CD4-positive, alpha-beta T cell treated with Interferon gamma for 1 hour (primary cell): ENCODE results near the gene SULT6B1.
"Not testable (repeated sequence)": the region's sequence is repeated elsewhere in the genome, so short reads cannot be mapped to it uniquely, and the experiment has no call there.

ENCODE experiments used
- DNase-seq: peaks from one replicate; pipeline ENCODE4 v3.0.0-alpha.2; 2020

The SULT6B1 gene, protein sequence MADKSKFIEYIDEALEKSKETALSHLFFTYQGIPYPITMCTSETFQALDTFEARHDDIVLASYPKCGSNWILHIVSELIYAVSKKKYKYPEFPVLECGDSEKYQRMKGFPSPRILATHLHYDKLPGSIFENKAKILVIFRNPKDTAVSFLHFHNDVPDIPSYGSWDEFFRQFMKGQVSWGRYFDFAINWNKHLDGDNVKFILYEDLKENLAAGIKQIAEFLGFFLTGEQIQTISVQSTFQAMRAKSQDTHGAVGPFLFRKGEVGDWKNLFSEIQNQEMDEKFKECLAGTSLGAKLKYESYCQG

GRCh38 chr2:37188570-37188969 is at the start of gene SULT6B1:
Gene SULT6B1 (minus strand): TSS chr2:37188670. CDS start chr2:37188640, 30 bp downstream.
- DNase-seq = no peak

DNA sequence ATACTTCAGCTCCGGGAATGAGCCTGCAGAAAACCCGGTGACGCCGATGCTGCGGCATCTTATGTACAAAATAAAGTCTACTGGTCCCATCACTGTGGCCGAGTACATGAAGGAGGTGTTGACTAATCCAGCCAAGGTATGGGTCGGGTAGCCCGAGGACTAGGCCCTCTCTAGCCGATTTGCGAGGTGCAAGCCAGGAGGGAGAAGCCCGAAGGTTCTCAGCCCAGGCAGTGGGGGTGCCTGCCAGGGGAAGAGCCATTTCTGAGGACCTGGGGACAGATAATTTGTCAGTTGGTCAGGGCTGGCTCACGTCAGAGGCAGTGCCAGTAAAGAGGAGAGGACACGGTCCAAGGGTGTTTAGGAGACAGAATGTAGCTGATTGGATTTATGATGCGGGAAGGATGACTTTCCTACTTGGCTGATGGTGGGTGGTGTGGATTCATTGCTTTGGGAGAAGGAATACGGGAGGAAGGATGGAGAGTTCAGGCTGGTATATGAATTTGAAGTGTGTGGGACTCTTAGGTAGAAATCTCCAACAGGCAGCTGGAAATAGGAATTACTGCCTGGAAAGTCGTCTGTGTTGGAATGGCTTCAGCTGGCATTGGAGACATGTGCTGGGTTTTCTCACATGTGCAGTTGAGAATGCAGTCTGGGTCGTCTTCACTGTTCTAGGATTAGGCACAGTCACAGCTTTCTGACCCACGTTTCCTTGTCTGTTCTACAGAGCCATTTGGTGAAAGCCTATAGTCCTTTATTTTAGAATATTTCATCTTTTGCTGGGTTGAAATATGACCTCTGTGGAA is 43.9 kb upstream of the SULT6B1 start:
- DNase-seq = no peak

GRCh38 chr2:37231241-37232130 is 43.0 kb upstream of the SULT6B1 start, which contains the start of the genes CEBPZ and NDUFAF7:
Gene CEBPZ (minus strand): TSS chr2:37231596. CDS start chr2:37231567, 29 bp downstream.
Gene NDUFAF7 (plus strand): TSS chr2:37231658. CDS start chr2:37231706, 48 bp downstream.
- DNase-seq = peak; percentile 86

DNA sequence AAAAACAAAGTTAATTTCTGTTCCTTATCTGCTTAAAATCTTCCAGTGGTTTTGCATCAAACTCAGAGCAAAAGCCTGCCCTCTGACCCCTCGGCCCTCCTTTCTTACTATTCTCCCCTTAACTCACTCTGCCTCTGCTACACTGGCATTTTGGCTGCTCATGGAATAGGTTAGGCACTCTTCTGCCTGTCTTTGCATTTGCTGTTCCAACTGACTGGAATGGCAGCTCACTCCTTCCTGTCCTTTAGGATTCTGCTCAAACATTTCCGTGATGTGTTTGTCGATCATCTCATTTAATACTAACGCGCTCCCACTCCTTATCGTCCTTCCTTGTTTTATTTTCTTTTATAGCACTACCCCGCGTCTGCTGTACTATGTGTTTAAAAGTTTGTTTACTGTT is 42.1 kb upstream of the SULT6B1 start:
- DNase-seq = no peak

GRCh38 chr2:37228788-37229187 is 40.3 kb upstream of the SULT6B1 start:
- DNase-seq = no peak

DNA sequence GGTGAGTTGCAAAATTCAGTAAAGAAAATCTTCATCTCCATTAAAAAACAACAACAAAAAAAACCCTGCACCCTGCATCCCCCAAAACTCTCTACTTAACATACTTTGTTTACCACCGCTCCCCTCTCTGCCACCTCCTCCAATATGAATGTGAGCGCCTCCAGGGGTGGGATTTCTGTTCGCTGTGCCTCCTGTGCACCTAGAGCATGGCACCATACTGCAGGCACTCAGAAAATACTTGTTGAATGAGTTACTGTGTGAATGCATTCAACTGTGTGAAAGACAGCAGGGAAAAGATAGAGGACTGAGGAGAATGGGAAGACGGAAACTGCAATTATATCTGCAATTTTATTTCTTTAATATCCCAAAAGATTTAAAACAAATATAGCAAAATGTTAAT is 38.4 kb upstream of the SULT6B1 start:
- no peak for DNase-seq

GRCh38 chr2:37225129-37225528 is 36.7 kb upstream of the SULT6B1 start:
- DNase-seq = not testable (repeated sequence)

DNA sequence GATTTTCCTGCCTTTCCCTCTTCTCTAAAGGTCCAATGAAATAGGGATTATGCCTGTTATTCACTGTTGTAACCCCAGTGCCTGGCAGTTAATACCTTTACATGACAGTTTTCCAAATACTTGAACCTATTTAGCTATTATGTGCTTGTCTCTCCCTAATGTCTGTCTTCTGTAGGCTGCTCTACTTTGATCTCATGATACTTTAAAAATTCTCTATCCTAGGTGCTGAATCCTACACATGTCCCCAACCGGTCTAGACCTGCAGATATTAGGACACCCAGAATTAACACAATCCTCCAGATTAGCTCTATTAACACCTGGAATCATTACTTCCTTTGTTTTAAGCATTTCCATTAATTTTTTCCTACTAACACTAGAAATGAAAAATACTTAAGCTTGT is 35.6 kb upstream of the SULT6B1 start:
- DNase-seq = no peak

DNA sequence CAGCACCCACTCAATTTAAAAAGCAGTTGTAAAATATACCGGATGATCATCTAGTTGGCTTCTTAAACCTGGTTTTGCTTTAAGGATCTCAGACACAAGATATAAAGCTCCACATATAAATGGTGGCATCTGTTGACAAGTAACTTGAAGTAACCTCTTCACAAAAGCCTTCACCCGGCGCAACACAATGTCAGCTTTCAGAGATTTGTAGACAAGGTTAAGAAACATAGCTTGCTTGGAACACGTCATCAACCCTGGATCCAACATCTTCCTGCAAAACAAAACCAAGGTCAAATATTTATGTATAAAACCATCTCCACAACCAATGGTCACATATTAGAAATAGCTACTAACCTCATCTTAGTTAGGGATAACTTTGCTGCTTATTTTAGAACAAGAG is 34.7 kb upstream of the SULT6B1 start:
- DNase-seq = no peak

DNA sequence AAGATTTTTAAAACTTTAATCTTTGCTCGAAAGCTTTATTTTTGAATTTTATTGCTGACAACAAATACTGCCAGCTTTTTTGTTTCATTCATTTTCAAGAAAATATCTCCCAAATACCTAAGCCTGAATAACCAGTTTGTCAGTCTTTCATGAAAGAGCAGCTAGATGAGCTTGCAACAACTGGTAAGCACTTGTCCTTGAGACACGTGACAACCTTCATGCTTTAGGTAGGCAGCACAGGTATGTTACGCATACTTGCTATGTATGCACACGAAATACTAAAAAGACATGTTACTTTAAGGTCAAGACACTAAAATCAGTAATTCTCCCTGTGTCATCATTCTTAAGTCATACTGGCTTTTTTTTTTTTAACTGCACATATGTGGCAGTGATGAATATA is 30.6 kb upstream of the SULT6B1 start:
- DNase-seq = no peak

- DNase-seq = no peak
These were observed 26.8 kb upstream of the SULT6B1 start for GRCh38 chr2:37215250-37215649.

DNA sequence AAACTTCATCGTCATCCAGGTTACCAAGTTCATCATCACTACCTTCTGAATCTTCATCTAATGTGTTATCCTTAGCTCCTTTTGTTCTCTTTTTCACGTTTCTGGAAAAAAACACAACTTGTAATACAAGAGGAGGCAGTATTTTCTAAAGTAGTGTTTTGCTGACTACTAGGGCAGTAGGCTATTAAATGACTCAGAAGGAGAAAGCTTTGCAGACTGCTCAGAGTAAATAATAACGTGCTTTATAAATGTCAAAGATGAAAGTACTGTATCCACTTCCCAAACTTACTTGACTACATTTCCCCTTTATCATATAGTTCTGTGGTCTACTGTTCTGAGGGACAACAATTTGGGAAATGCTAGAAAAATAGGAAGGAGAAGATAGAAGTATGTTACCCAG is 23.5 kb upstream of the SULT6B1 start:
- DNase-seq = no peak

DNA sequence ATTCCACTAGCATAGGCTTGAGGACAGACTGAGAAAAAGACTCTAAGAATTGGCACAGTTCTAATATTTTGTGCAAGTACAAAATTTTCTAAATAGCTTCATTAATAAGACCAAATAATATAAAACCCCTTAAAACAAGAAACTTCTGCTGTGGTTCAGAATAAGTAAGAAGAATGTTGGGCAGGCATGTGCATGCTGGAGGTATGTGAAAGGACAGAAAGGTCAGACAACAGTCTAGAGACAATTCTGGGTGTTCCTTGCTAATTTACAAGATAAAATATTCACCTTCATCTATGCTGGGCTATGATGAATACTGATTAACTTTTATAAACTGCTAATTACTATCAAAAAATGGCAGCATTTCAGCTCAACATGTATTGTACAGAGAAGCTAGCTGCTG is 22.7 kb upstream of the SULT6B1 start:
- no peak for DNase-seq

DNA sequence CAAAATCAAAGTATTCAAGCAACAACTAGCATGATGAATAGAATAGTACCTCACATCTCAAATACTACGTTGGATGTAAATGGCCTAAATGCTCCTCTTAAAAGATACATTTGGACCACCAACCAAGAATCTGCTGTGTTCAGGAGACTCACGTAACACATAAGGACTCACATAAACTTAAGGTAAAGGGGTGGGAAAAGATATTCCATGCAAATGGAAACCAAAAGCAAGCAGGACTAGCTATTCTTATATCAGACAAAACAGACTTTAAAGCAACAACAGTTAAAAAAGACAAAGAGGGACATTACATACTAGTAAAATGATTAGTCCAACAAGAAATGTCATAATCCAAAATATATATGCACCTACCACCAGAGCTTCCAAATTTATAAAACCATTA is 18.3 kb upstream of the SULT6B1 start:
- not testable (repeated sequence) for DNase-seq

GRCh38 chr2:37205689-37206341 is 17.3 kb upstream of the SULT6B1 start:
- DNase-seq = no peak

- DNase-seq = not testable (repeated sequence)
These were observed 16.7 kb upstream of the SULT6B1 start for GRCh38 chr2:37205071-37205661.

DNA sequence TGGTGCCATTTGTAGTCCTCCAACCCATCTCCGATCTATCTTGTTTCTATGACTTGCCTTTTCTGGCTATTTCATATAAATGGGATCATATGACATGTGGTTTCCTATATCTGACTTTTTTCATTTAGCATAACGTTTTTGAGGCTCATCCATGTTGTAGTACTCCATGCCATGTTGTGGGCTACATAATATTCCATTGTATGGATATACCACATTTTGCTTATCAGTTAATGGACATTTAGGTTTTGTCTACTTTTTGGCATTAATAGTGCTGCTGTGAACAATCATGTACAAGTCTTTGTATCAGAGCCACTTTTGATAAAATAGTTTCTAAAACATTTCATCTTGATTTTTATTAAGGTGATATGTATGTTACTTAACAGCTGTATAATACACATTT is 15.2 kb upstream of the SULT6B1 start:
- no peak for DNase-seq

- no peak for DNase-seq
These were observed 13.3 kb upstream of the SULT6B1 start for GRCh38 chr2:37201766-37202165.

GRCh38 chr2:37201208-37201607 is 12.7 kb upstream of the SULT6B1 start:
- DNase-seq = no peak

DNA sequence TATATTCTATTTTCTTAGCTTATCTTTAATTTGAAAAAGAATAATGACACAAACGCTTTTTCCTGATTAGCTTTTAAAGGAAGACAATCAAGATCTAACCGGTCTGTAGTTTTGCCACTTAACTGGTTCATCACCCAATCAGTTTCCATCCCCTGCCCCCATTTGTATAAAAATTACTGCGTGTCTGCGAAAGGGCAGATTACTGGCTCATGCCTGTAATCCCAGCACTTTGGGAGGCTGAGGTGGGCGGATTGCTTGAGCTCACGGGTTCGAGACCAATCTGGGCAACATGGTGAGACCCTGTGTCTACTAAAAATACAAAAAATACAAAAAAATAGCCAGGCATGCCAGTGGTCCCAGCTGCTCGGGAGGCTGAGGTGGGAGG is 10.2 kb upstream of the SULT6B1 start:
- DNase-seq = no peak

- peak; percentile 88 for DNase-seq
These were observed 8.1 kb upstream of the SULT6B1 start, which contains the start of gene CEBPZOS for GRCh38 chr2:37196320-37197195. Gene CEBPZOS (plus strand): TSS chr2:37196496. CDS start chr2:37199705, 3,209 bp downstream.
